ENCODE data around the gene BRI3BP.

- TF ChIP-seq CTCF (conservative IDR thresholded peaks at IDR 0.05; ENCODE audit: low read length), result no peak
- no peak for TF ChIP-seq EZH2phosphoT487 (IDR thresholded peaks at IDR 0.05; ENCODE audit: borderline replicate concordance)
These were observed 39.6 kb upstream of the BRI3BP start for GRCh38 chr12:124953689-124954405.

Measured in Loucy (cell line).